SH-SY5Y (cell line): ENCODE data around the gene ZNF316.

ENCODE experiments used
- GATA2 ChIP-seq: IDR thresholded peaks from 2 replicates; pipeline ENCODE4 v1.6.1; 2011; ENCODE audit warnings: mild to moderate bottlenecking, low read depth, low read length
- GATA3 ChIP-seq: IDR thresholded peaks from 2 replicates; pipeline ENCODE4 v1.6.1; 2011; ENCODE audit warnings: low read depth, mild to moderate bottlenecking, low read length, moderate library complexity

DNA sequence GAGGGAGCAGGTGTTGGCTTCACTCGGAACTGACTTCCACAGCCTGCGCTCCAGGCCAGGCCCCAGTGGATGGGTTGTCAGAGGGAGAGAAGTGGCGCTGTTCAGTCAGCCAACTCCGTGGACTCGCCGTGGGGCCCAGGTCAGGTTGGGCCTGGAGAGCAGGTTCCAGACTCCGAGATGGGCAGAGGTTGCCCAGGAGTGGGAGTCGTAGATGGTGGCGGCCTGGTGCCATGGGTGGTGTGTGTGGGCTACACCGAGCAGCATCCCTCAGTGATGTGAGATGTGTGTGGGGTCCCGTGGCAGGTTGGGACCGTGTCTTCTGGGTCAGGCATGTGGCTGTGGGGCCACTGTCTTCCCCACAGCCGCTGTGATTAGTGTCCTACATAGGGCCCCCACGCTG lies 10.4 kb downstream of the ZNF316 start:
- TF ChIP-seq GATA2 (no peak), GATA3 (no peak)
